IPS-15b (cell line): ENCODE results near the gene PCDHA5.
"Not testable (repeated sequence)": the region's sequence is repeated elsewhere in the genome, so short reads cannot be mapped to it uniquely, and the experiment has no call there.

Experiments
- H3K27me3 ChIP-seq: one replicate; pipeline ENCODE4 v1.6.1; 2013; ENCODE audit warnings: low read length; ENCODE audit not compliant: control insufficient read depth, insufficient read depth
- H3K36me3 ChIP-seq: one replicate; pipeline ENCODE4 v1.6.1; 2013; ENCODE audit warnings: low read length; ENCODE audit not compliant: control insufficient read depth, insufficient read depth
- H3K4me1 ChIP-seq: one replicate; pipeline ENCODE4 v1.6.1; 2013; ENCODE audit warnings: mild to moderate bottlenecking, low read length; ENCODE audit not compliant: control insufficient read depth, insufficient read depth
- H3K4me3 ChIP-seq: one replicate; pipeline ENCODE4 v1.5.1; 2013; ENCODE audit warnings: low read depth, low read length
- H3K9ac ChIP-seq: one replicate; pipeline ENCODE4 v1.6.1; 2013; ENCODE audit warnings: low read depth, mild to moderate bottlenecking, low read length
- H3K9me3 ChIP-seq: one replicate; pipeline ENCODE4 v1.6.1; 2013; ENCODE audit warnings: mild to moderate bottlenecking, low read length; ENCODE audit not compliant: control insufficient read depth, insufficient read depth

The PCDHA5 gene

GRCh38 chr5:140800816-140801493 lies 20.5 kb upstream of the PCDHA5 start, which contains the start of gene PCDHA3:
Gene PCDHA3, plus strand, starts transcription at chr5:140801057.
- no peaks in the 10 kb centered on the region for H3K4me1 ChIP-seq
- no peak within 1 kb of the TSS for H3K9ac ChIP-seq
- H3K36me3 ChIP-seq, result no peaks in the 10 kb centered on the region
- no peaks in the 10 kb centered on the region for H3K9me3 ChIP-seq
- no peaks in the 10 kb centered on the region for H3K27me3 ChIP-seq
- no peak within 1 kb of the TSS for H3K4me3 ChIP-seq

GRCh38 chr5:140801494-140801841 lies 19.9 kb upstream of the PCDHA5 start:
- Histone ChIP-seq H3K36me3 (no peaks in the 10 kb centered on the region), H3K27me3 (no peaks in the 10 kb centered on the region), H3K9ac (no peak overlapping the region), H3K9me3 (no peaks in the 10 kb centered on the region), H3K4me1 (no peaks in the 10 kb centered on the region), H3K4me3 (no peak overlapping the region)

- H3K36me3 ChIP-seq, H3K4me3 ChIP-seq, H3K27me3 ChIP-seq, H3K9ac ChIP-seq, H3K9me3 ChIP-seq, H3K4me1 ChIP-seq: not testable (repeated sequence)
Measured at GRCh38 chr5:140802381-140802780, 19.0 kb upstream of the PCDHA5 start.

- Histone ChIP-seq H3K27me3 (no peaks in the 10 kb centered on the region), H3K36me3 (no peaks in the 10 kb centered on the region), H3K4me3 (no peak overlapping the region), H3K9me3 (no peaks in the 10 kb centered on the region), H3K4me1 (no peaks in the 10 kb centered on the region), H3K9ac (no peak overlapping the region)
Measured at GRCh38 chr5:140802781-140803271, 18.6 kb upstream of the PCDHA5 start.

GRCh38 chr5:140806834-140807775 lies 14.3 kb upstream of the PCDHA5 start, which contains the start of gene PCDHA4:
Gene PCDHA4, plus strand, starts transcription at chr5:140807068.
- peak within 1 kb of the TSS; percentile 70 for H3K9ac ChIP-seq
- no peaks in the 10 kb centered on the region for H3K4me1 ChIP-seq
- no peaks in the 10 kb centered on the region for H3K36me3 ChIP-seq
- no peaks in the 10 kb centered on the region for H3K27me3 ChIP-seq
- no peaks in the 10 kb centered on the region for H3K9me3 ChIP-seq
- peak within 1 kb of the TSS; percentile 81 for H3K4me3 ChIP-seq

- H3K9me3 ChIP-seq, H3K36me3 ChIP-seq, H3K4me1 ChIP-seq, H3K9ac ChIP-seq, H3K27me3 ChIP-seq, H3K4me3 ChIP-seq: not testable (repeated sequence)
Measured at GRCh38 chr5:140808241-140808888, 13.0 kb upstream of the PCDHA5 start.

GRCh38 chr5:140808889-140809291 lies 12.5 kb upstream of the PCDHA5 start:
- no peaks in the 10 kb centered on the region for H3K36me3 ChIP-seq
- H3K9ac ChIP-seq, result no peak overlapping the region
- H3K4me1 ChIP-seq, result no peaks in the 10 kb centered on the region
- H3K4me3 ChIP-seq, result no peak overlapping the region
- no peaks in the 10 kb centered on the region for H3K9me3 ChIP-seq
- no peaks in the 10 kb centered on the region for H3K27me3 ChIP-seq

- Histone ChIP-seq H3K9me3 (no peaks in the 10 kb centered on the region), H3K9ac (no peak overlapping the region), H3K27me3 (no peaks in the 10 kb centered on the region), H3K36me3 (no peaks in the 10 kb centered on the region), H3K4me3 (no peak overlapping the region), H3K4me1 (no peaks in the 10 kb centered on the region)
Measured at GRCh38 chr5:140822281-140822629, 842 bp downstream of the PCDHA5 start.

GRCh38 chr5:140822969-140823368 lies 1.6 kb downstream of the PCDHA5 start:
- not testable (repeated sequence) for H3K36me3 ChIP-seq, H3K4me1 ChIP-seq, H3K9ac ChIP-seq, H3K27me3 ChIP-seq, H3K9me3 ChIP-seq, H3K4me3 ChIP-seq

GRCh38 chr5:140823475-140823874 lies 2.1 kb downstream of the PCDHA5 start:
- Histone ChIP-seq H3K4me1 (no peaks in the 10 kb centered on the region), H3K27me3 (no peaks in the 10 kb centered on the region), H3K9ac (no peak overlapping the region), H3K4me3 (no peak overlapping the region), H3K36me3 (no peaks in the 10 kb centered on the region), H3K9me3 (no peaks in the 10 kb centered on the region)

GRCh38 chr5:140827704-140828361 lies 6.4 kb downstream of the PCDHA5 start, which contains the start of gene PCDHA6:
Gene PCDHA6, plus strand, starts transcription at chr5:140827960. Its CDS starts 132 bp downstream, at chr5:140828092.
- no peaks in the 10 kb centered on the region for H3K27me3 ChIP-seq
- no peaks in the 10 kb centered on the region for H3K4me1 ChIP-seq
- H3K4me3 ChIP-seq, result no peak within 1 kb of the TSS
- no peaks in the 10 kb centered on the region for H3K9me3 ChIP-seq
- H3K9ac ChIP-seq, result no peak within 1 kb of the TSS
- H3K36me3 ChIP-seq, result peaks cover 4% of the 10 kb centered on the region
